Esophagus muscularis mucosa (tissue), 4 donors: Measurements from ENCODE around the gene MAD1L1. TPM values are rescaled to one million over a fixed set of nuclear protein-coding genes. Genes with fewer than 3 reads are reported as not detected.
"Not testable (repeated sequence)": the region's sequence is repeated elsewhere in the genome, so short reads cannot be mapped to it uniquely, and the experiment has no call there.

Experiments used
- DNase-seq: peaks from one replicate; pipeline ENCODE4 v3.0.0-alpha.2; 2017; ENCODE audit errors: extremely low spot score
- H3K27ac ChIP-seq, 4 donors: fragments of 200-600 bp; sonication (generic); replicated peaks in 1 of 4; 1 replicate in 3 of 4; 2 replicates in 1 of 4; pipeline ENCODE4 v1.5.1; 2016 to 2019; ENCODE audit warnings: mild to moderate bottlenecking in 1 of 4
- H3K27me3 ChIP-seq, 4 donors: fragments of 200-600 bp; sonication (generic); one replicate each; pipeline versions ENCODE4 v1.5.1 to v1.6.0; 2016 to 2019
- H3K36me3 ChIP-seq, 4 donors: fragments of 200-600 bp; sonication (generic); one replicate each; pipeline ENCODE4 v1.5.1; 2016 to 2019
- H3K4me1 ChIP-seq, 4 donors: fragments of 200-600 bp; sonication (generic); one replicate each; pipeline ENCODE4 v1.5.1; 2016 to 2019
- H3K4me3 ChIP-seq, 4 donors: fragments of 200-600 bp; sonication (generic); 1 replicate in 2 of 4; 2 replicates in 2 of 4; pipeline ENCODE4 v1.5.1; 2016 to 2019; ENCODE audit warnings: mild to moderate bottlenecking in 4 of 4, moderate library complexity in 1 of 4
- H3K9me3 ChIP-seq, 4 donors: fragments of 200-600 bp; sonication (generic); 1 replicate in 3 of 4; 2 replicates in 1 of 4; pipeline ENCODE4 v1.5.1; 2016 to 2019
- CTCF ChIP-seq, 3 experiments: fragments of 200-600 bp in 2 of 3; fragments of 450-650 bp in 1 of 3; sonication (generic) in 2 of 3; IDR thresholded peaks; one replicate each; pipeline ENCODE4 v1.5.1; 2017 to 2019; ENCODE audit warnings: antibody characterized with exemption in 3 of 3, mild to moderate bottlenecking in 2 of 3, moderate library complexity in 1 of 3
- EP300 ChIP-seq: sonication (generic); formaldehyde crosslinking; IDR thresholded peaks from one replicate; pipeline ENCODE4 v1.6.1; 2017; ENCODE audit warnings: antibody characterized with exemption
- POLR2A ChIP-seq: fragments of 450-650 bp; IDR thresholded peaks from one replicate; pipeline ENCODE4 v1.6.1; 2017; ENCODE audit warnings: antibody characterized with exemption, moderate library complexity, mild to moderate bottlenecking, low read depth
- POLR2AphosphoS5 ChIP-seq, 2 donors: sonication (generic); formaldehyde crosslinking; IDR thresholded peaks; one replicate each; pipeline ENCODE4 v1.6.1; 2017; ENCODE audit warnings: antibody characterized with exemption in 2 of 2
- WGBS: methylation state at CpG from one replicate; pipeline ENCODE4 v1.1.5; 2018; 5-methylcytosine and 5-hydroxymethylcytosine counted together
- intact Hi-C: fragments of 100-400 bp; cut with DNase I; formaldehyde crosslinking; loops from one replicate; pipeline ENCODE4 v1.15.1; 2023
- total RNA-seq, 4 donors: library from RNA; depleted of rRNA; stranded (reverse); fragments of >200 nt; gene quantifications; one replicate each; pipeline versions ENCODE4 v1.1.0 to v1.2.1, GENCODE V29; 2016

Gene MAD1L1
- total RNA-seq, 4 donors from 2014 or later: 22.2 to 33.1 (median 29.5) TPM

- Histone ChIP-seq H3K27me3 (no peaks in the 10 kb centered on the region), H3K36me3 (no peaks in the 10 kb centered on the region), H3K4me1 (no peaks in the 10 kb centered on the region), H3K27ac (no peak overlapping the region), H3K4me3 (no peak overlapping the region), H3K9me3 (no peaks in the 10 kb centered on the region)
- intact Hi-C loops: no loop called here
- TF ChIP-seq POLR2A (no peak), POLR2AphosphoS5 (IDR thresholded peaks at IDR 0.05) (no peak), EP300 (no peak), CTCF (IDR thresholded peaks at IDR 0.05) (no peak)
- DNase-seq: no peak
- 87% methylated on average over 5 of the region's 19 CpGs for WGBS
Measured at GRCh38 chr7:1861799-1862458, 370.8 kb downstream of the MAD1L1 start.

GRCh38 chr7:1860881-1861798, 371.6 kb downstream of the MAD1L1 start:
- DNase-seq, H3K4me1 ChIP-seq, H3K27me3 ChIP-seq, intact Hi-C loops, H3K9me3 ChIP-seq, H3K4me3 ChIP-seq, H3K27ac ChIP-seq, H3K36me3 ChIP-seq: not testable (repeated sequence)
- 99% methylated on average over 10 of the region's 33 CpGs for WGBS

- no peak for DNase-seq
- intact Hi-C loops: no loop called here
- H3K9me3 ChIP-seq: no peaks in the 10 kb centered on the region
- no peak for TF ChIP-seq CTCF (IDR thresholded peaks at IDR 0.05)
- TF ChIP-seq EP300: no peak
- no peak for TF ChIP-seq POLR2AphosphoS5 (IDR thresholded peaks at IDR 0.05)
- no peak for TF ChIP-seq POLR2A
- H3K4me1 ChIP-seq: no peaks in the 10 kb centered on the region
- H3K4me3 ChIP-seq: no peak overlapping the region
- 98% methylated on average over 18 of the region's 26 CpGs for WGBS
- H3K27me3 ChIP-seq: no peaks in the 10 kb centered on the region
- no peaks in the 10 kb centered on the region for H3K36me3 ChIP-seq
- no peak overlapping the region for H3K27ac ChIP-seq
Measured at GRCh38 chr7:1859266-1860035, 373.3 kb downstream of the MAD1L1 start.

- Histone ChIP-seq H3K27ac (no peak overlapping the region), H3K4me3 (no peak overlapping the region), H3K4me1 (no peaks in the 10 kb centered on the region), H3K36me3 (no peaks in the 10 kb centered on the region), H3K9me3 (no peaks in the 10 kb centered on the region), H3K27me3 (no peaks in the 10 kb centered on the region)
- intact Hi-C loops: no loop called here
- WGBS: 94% methylated on average over 19 of the region's 29 CpGs
- no peak for DNase-seq
- TF ChIP-seq EP300 (no peak), CTCF (IDR thresholded peaks at IDR 0.05) (no peak), POLR2AphosphoS5 (IDR thresholded peaks at IDR 0.05) (no peak), POLR2A (no peak)
Measured at GRCh38 chr7:1858435-1859265, 374.1 kb downstream of the MAD1L1 start.
